ENCODE results near the gene NDUFB10. TPM values are rescaled to one million over a fixed set of nuclear protein-coding genes. Genes with fewer than 3 reads are reported as not detected.
A peak's percentile ranks its signal among the peaks of the same experiment; 100 is the strongest.

The NDUFB10 gene
- total and polyA plus RNA-seq, 10 of the 15 experiments (the other 5 are each of a cell fraction or from before 2014, with no cell fraction given): 52.2 to 319 (median 130) TPM

GRCh38 chr16:2008631-2009163 is 49.4 kb downstream of the NDUFB10 start:
- FAIRE-seq (no peak), DNase-seq (ENCODE audit: low read depth, low spot score) (no peak), ATAC-seq (peak; percentile 5)
- TF ChIP-seq SPI1 (IDR thresholded peaks at IDR 0.05; ENCODE audit: borderline replicate concordance, insufficient read depth, low read depth, low read length) (no peak), ZBTB11 (CRISPR knock-in tag; IDR thresholded peaks at IDR 0.05) (no peak), ATF2 (IDR thresholded peaks at IDR 0.05; ENCODE audit: low read length) (no peak), MXI1 (IDR thresholded peaks at IDR 0.05; ENCODE audit: low read depth, low read length) (no peak), ZSCAN29 (IDR thresholded peaks at IDR 0.05) (no peak), SMAD1 (IDR thresholded peaks at IDR 0.05; ENCODE audit: low read depth, partially characterized antibody) (no peak), ZBTB40 (IDR thresholded peaks at IDR 0.05; ENCODE audit: borderline replicate concordance) (no peak), IKZF1 (conservative IDR thresholded peaks at IDR 0.05) (0 out of 2 replicates have a peak, but pooled peaks have one; percentile 37), EGR1 (IDR thresholded peaks at IDR 0.05; ENCODE audit: borderline replicate concordance in 1 of 2, low read depth in 2 of 2, low read length in 2 of 2) (0 out of 3 replicates have a peak, but pooled peaks of 1 of the 2 experiments have one; percentile 26), EED (IDR thresholded peaks at IDR 0.05; ENCODE audit: low read depth) (0 out of 2 replicates have a peak, but pooled peaks have one; percentile 13), POLR2AphosphoS5 (IDR thresholded peaks at IDR 0.05; ENCODE audit: low read length) (no peak)
- TF ChIP-seq, protein P1, sequence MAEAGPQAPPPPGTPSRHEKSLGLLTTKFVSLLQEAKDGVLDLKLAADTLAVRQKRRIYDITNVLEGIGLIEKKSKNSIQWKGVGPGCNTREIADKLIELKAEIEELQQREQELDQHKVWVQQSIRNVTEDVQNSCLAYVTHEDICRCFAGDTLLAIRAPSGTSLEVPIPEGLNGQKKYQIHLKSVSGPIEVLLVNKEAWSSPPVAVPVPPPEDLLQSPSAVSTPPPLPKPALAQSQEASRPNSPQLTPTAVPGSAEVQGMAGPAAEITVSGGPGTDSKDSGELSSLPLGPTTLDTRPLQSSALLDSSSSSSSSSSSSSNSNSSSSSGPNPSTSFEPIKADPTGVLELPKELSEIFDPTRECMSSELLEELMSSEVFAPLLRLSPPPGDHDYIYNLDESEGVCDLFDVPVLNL (IDR thresholded peaks at IDR 0.05; ENCODE audit: low read depth, low read length): peak; percentile 48; the same call in 1 of the 2 replicates
- BruUV-seq (replicated peaks): no TSS peak
- no peak overlapping the region for H2AFZ ChIP-seq (ENCODE audit: control insufficient read depth, low read depth, low read length)
- intact Hi-C loops (cut with micrococcal nuclease; ENCODE audit: unreplicated experiment): loop anchor here (5.0 kb wide), 1 partner anchor 144 kb away; no protein-coding TSS in a partner anchor
- H3K79me2 ChIP-seq (ENCODE audit: control insufficient read depth, insufficient read depth, low read length): peaks cover 67% of the 10 kb centered on the region
- peak overlapping the region; percentile 92 for H3K9ac ChIP-seq (ENCODE audit: control insufficient read depth, insufficient read depth, low read length)
- CTCF ChIA-PET: interaction anchor here (1.3 to 1.4 kb wide), 3 partner anchors 8 to 132 kb away, joined by 3 to 8 read pairs (median 3); no protein-coding TSS in a partner anchor
- H4K20me1 ChIP-seq (ENCODE audit: control insufficient read depth, insufficient read depth): peaks cover under 1% of the 10 kb centered on the region; the same call in 1 of the 2 replicates
- peak overlapping the region; percentile 100 for H3K4me3 ChIP-seq
- peaks cover 22% of the 10 kb centered on the region for H3K4me1 ChIP-seq (ENCODE audit: control insufficient read depth, insufficient read depth, low read length)
- RAD21 ChIA-PET (ENCODE audit: unreplicated experiment): interaction anchor here (1.3 kb wide), 1 partner anchor 18 kb away, joined by 3 read pairs; no protein-coding TSS in a partner anchor
- H3K9me3 ChIP-seq (replicated peaks; ENCODE audit: control insufficient read depth, insufficient read depth, low read length): no peaks in the 10 kb centered on the region
- in situ Hi-C loops (cut with MboI): no loop called here
- WGBS (ENCODE audit: insufficient coverage, insufficient replicate concordance, low lambda C conversion rate, missing lambda C conversion rate): under 1% methylated on average over 20 of the region's 23 CpGs
- peak overlapping the region; percentile 89 for H3K27ac ChIP-seq (ENCODE audit: control insufficient read depth, insufficient read depth)
- H3K4me2 ChIP-seq (ENCODE audit: control insufficient read depth, insufficient read depth): peak overlapping the region; percentile 98
- H3K27me3 ChIP-seq (replicated peaks in 1 of 2; ENCODE audit: control insufficient read depth in 2 of 2, insufficient read depth in 2 of 2, low read length in 1 of 2): no peaks in the 10 kb centered on the region
- POLR2A ChIA-PET: interaction anchor here (0.6 to 2.2 kb wide), 5 partner anchors 12 to 526 kb away, joined by 3 to 14 read pairs (median 7); partner anchors contain the start of gene TRAF7
- H3K36me3 ChIP-seq (ENCODE audit: control insufficient read depth in 2 of 2, insufficient read depth in 2 of 2, low read length in 1 of 2): peaks cover 0 to 3% of the 10 kb centered on the region in 2 experiments; a peak in 1 of 4 replicates
- SMC1A ChIA-PET (ENCODE audit: uncharacterized antibody, unreplicated experiment): interaction anchor here (1.1 to 1.9 kb wide), 3 partner anchors 27 to 147 kb away, joined by 3 to 5 read pairs (median 3); partner anchors contain the start of genes NOXO1, NTHL1, TRAF7 and TSC2

All from GM12878 (cell line).